Rectal smooth muscle tissue (tissue), 1 donor: ENCODE results near the gene TMEM255B.
"Not testable (repeated sequence)": the region's sequence is repeated elsewhere in the genome, so short reads cannot be mapped to it uniquely, and the experiment has no call there.

Source experiments
- H3K27ac ChIP-seq: one replicate; pipeline ENCODE4 v1.7.0; 2013; ENCODE audit warnings: low read depth, low read length, inconsistent platforms
- H3K27me3 ChIP-seq: one replicate; pipeline ENCODE4 v1.7.0; 2013; ENCODE audit warnings: low read length; ENCODE audit not compliant: control insufficient read depth, insufficient read depth
- H3K36me3 ChIP-seq: one replicate; pipeline ENCODE4 v1.7.0; 2013; ENCODE audit warnings: low read length; ENCODE audit not compliant: control insufficient read depth, insufficient read depth
- H3K4me1 ChIP-seq: one replicate; pipeline ENCODE4 v1.7.0; 2013; ENCODE audit warnings: low read length; ENCODE audit not compliant: control insufficient read depth, insufficient read depth
- H3K4me3 ChIP-seq: one replicate; pipeline ENCODE4 v1.7.0; 2013; ENCODE audit warnings: low read length
- H3K9ac ChIP-seq: one replicate; pipeline ENCODE4 v1.7.0; 2013; ENCODE audit warnings: low read length

TMEM255B gene

DNA sequence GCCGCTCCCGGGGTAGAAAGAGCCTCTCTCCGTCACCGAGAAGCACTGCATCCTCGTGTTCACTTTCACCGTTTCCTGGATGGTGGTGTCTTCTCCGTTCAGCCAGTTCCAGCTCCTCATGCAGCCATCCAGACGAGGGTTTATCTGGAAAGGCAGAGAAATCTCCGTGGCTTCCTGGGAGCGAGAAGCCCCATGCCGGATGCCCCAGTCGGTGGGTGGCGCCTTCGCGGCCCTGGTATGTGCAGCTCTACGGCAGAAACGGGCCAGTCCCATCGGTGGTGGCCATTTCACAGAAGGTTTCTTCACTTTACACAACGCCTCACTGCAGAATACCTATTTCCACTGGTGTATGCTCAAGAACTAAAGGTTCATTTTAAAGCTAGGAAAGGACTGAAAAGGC, 68.0 kb downstream of the TMEM255B start:
- Histone ChIP-seq H3K4me3 (no peak overlapping the region), H3K27me3 (no peaks in the 10 kb centered on the region), H3K4me1 (peaks cover 2% of the 10 kb centered on the region), H3K36me3 (peaks cover 3% of the 10 kb centered on the region), H3K27ac (no peak overlapping the region), H3K9ac (no peak overlapping the region)

DNA sequence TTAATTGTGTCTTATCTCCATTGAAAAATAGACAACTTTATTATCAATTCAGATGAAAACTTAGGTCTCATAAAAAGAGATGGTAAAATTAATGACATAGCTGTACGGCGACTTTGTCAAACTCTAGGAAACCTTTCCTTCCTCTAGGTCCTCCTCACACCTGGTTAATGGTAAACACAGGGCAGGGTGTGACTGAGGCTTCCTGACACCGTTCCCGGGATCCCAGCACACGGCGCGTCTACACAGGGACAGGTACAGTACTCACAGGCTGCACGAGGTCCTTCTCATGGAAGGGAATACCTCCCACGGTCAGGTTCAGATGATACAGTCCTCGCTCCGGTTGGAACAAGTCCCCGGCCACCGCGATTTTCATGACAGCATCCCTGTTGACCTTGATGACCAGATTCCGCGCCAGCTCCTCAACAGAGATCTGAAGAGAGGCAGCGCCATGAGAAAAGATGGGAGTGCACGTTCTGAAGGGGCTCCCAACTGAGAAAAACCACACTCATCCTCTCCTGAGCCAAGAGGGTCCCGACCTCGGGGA, 69.3 kb downstream of the TMEM255B start:
- no peak overlapping the region for H3K4me3 ChIP-seq
- peaks cover 7% of the 10 kb centered on the region for H3K36me3 ChIP-seq

GRCh38 chr13:113830426-113830950, 71.5 kb downstream of the TMEM255B start:
- H3K4me1 ChIP-seq, H3K36me3 ChIP-seq: not testable (repeated sequence)

More for the DNA sequence above, 69.3 kb downstream of the TMEM255B start:
- H3K4me1 ChIP-seq: no peaks in the 10 kb centered on the region
- H3K27ac ChIP-seq: no peak overlapping the region
- no peaks in the 10 kb centered on the region for H3K27me3 ChIP-seq
- H3K9ac ChIP-seq: no peak overlapping the region

GRCh38 chr13:113831061-113831460, 72.0 kb downstream of the TMEM255B start:
- no peak overlapping the region for H3K9ac ChIP-seq
- H3K36me3 ChIP-seq: peaks cover 9% of the 10 kb centered on the region
- no peaks in the 10 kb centered on the region for H3K27me3 ChIP-seq
- no peak overlapping the region for H3K4me3 ChIP-seq
- no peaks in the 10 kb centered on the region for H3K4me1 ChIP-seq
- no peak overlapping the region for H3K27ac ChIP-seq

More at GRCh38 chr13:113830426-113830950, 71.5 kb downstream of the TMEM255B start:
- not testable (repeated sequence) for H3K27ac ChIP-seq, H3K9ac ChIP-seq, H3K4me3 ChIP-seq, H3K27me3 ChIP-seq

- Histone ChIP-seq H3K27ac (no peak overlapping the region), H3K4me1 (peaks cover 4% of the 10 kb centered on the region), H3K9ac (no peak overlapping the region), H3K27me3 (no peaks in the 10 kb centered on the region), H3K36me3 (peaks cover 7% of the 10 kb centered on the region), H3K4me3 (no peak overlapping the region)
Measured at GRCh38 chr13:113832205-113832604, 73.2 kb downstream of the TMEM255B start.

DNA sequence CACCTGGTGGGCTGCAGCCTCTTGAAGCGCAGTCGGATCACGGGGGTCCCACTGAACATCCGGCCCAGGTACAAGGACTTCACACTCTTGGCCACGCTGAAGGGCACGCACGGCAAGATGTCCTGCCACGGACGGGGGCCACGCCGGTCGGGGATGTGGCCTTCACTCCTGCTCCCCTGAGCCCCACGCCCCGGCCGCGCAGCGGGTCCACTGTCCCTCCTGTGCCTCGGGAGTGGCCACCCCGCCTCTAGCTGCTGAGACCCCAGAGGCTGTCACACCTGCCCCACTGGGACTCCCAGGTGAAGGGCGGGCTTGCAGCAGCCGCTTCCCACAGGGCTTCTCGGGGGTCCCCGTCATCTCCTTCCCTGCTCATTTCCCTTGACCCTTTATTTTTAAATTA, 73.6 kb downstream of the TMEM255B start:
- Histone ChIP-seq H3K27me3 (no peaks in the 10 kb centered on the region), H3K27ac (no peak overlapping the region), H3K9ac (no peak overlapping the region), H3K4me1 (peaks cover 8% of the 10 kb centered on the region), H3K4me3 (no peak overlapping the region), H3K36me3 (peaks cover 7% of the 10 kb centered on the region)

DNA sequence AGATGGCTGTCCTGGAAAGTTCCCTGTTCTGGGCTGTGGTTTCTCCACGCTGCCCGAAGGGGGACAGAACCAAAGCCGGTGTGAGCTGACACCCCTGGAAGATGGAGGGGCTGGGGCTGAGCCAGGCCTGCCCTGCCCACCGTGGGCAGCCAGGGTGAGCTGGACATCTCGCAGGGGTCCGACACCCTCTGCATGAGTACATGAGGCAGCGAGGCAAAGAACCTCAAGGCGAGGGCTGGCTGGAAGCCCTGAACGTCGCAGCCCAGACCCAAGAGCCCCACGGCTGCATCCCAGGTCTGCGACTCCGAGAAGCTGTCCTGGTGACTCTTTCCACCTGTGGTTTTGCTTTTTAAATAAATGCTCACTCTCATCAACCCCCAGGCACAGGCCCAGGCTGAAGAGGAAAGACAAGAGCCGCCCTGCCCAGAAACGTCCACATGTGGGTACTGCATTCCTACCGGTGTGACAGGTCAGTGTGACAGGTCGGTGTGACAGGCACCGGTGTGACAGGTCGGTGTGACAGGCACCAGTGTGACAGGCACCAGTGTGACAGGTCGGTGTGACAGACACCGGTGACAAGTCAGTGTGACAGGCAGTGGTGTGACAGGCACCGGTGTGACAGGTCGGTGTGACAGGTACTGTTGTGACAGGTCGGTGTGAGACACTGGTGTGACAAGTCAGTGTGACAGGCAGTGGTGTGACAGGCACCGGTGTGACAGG, 74.2 kb downstream of the TMEM255B start:
- Histone ChIP-seq H3K27ac (no peak overlapping the region), H3K9ac (no peak overlapping the region), H3K4me1 (peaks cover 13% of the 10 kb centered on the region), H3K36me3 (peaks cover 7% of the 10 kb centered on the region), H3K4me3 (no peak overlapping the region), H3K27me3 (no peaks in the 10 kb centered on the region)

DNA sequence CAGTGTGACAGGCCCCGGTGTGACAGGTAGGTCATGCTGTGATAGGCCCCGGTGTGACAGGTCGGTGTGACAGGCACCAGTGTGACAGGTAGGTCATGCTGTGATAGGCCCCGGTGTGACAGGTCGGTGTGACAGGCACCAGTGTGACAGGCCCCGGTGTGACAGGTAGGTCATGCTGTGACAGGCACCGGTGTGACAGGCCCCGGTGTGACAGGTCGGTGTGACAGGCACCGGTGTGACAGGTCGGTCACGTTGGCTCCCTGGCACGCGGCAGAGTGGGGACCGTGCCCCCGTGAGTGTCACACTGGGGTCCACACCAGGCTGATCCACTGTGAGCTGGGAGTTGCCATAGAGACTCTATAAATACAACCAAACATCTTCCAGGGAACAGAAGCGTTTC, 75.0 kb downstream of the TMEM255B start:
- peaks cover 17% of the 10 kb centered on the region for H3K4me1 ChIP-seq
- H3K9ac ChIP-seq, H3K27ac ChIP-seq, H3K36me3 ChIP-seq, H3K4me3 ChIP-seq, H3K27me3 ChIP-seq: not testable (repeated sequence)

- H3K36me3 ChIP-seq: peaks cover 7% of the 10 kb centered on the region
Measured at GRCh38 chr13:113834496-113835200, 75.6 kb downstream of the TMEM255B start.

GRCh38 chr13:113835461-113836270, 76.6 kb downstream of the TMEM255B start:
- Histone ChIP-seq H3K9ac (no peak overlapping the region), H3K27me3 (no peaks in the 10 kb centered on the region), H3K4me3 (no peak overlapping the region), H3K4me1 (peaks cover 22% of the 10 kb centered on the region), H3K36me3 (peaks cover 7% of the 10 kb centered on the region), H3K27ac (no peak overlapping the region)

More at GRCh38 chr13:113834496-113835200, 75.6 kb downstream of the TMEM255B start:
- H3K27ac ChIP-seq: no peak overlapping the region
- H3K4me3 ChIP-seq: no peak overlapping the region
- no peaks in the 10 kb centered on the region for H3K27me3 ChIP-seq
- no peak overlapping the region for H3K9ac ChIP-seq
- peaks cover 18% of the 10 kb centered on the region for H3K4me1 ChIP-seq

- Histone ChIP-seq H3K4me3 (peak overlapping the region; percentile 24), H3K4me1 (peaks cover 22% of the 10 kb centered on the region), H3K27ac (peak overlapping the region; percentile 72), H3K9ac (no peak overlapping the region), H3K27me3 (no peaks in the 10 kb centered on the region), H3K36me3 (peaks cover 7% of the 10 kb centered on the region)
Measured at GRCh38 chr13:113836768-113837559, 77.9 kb downstream of the TMEM255B start.
